PC-3 (cell line): Measurements from ENCODE around the gene TCFL5. TPM values are rescaled to one million over a fixed set of nuclear protein-coding genes. Genes with fewer than 3 reads are reported as not detected.

Experiments
- ATAC-seq: fragments of 200-7000 bp; cut with Tn5 transposase; 2 replicates; pipeline ENCODE4 v1.9.1; 2020; ENCODE audit warnings: mild to moderate bottlenecking, moderate library complexity
- BruUV-seq: library from RNA; stranded (reverse); fragments of 400-500 nt; replicated peaks from 2 replicates; lab custom pipeline; 2021; lab: Mats Ljungman, UMichigan
- CTCF ChIA-PET: fragments of 300-600 bp; sonication (Branson Sonifier 250); formaldehyde crosslinking; loops from one replicate; lab custom pipeline; 2022; ENCODE audit warnings: antibody characterized with exemption; lab: Charles Lee
- POLR2A ChIA-PET: fragments of 300-600 bp; sonication (Branson Sonifier 250); formaldehyde crosslinking; loops from one replicate; lab custom pipeline; 2022; ENCODE audit warnings: antibody characterized with exemption; ENCODE audit not compliant: unreplicated experiment; lab: Charles Lee
- DNase-seq: peaks from one replicate; pipeline ENCODE4 v3.0.0-alpha.2; 2015
- H2AFZ ChIP-seq: fragments of 300-600 bp; sonication (generic); 2 replicates; pipeline ENCODE4 v1.6.0; 2016; ENCODE audit warnings: antibody characterized with exemption, low read length
- H3F3A ChIP-seq: fragments of 300-600 bp; sonication (generic); one replicate; pipeline ENCODE4 v1.6.0; 2017; ENCODE audit warnings: antibody characterized with exemption, low read length, control low read depth, mild to moderate bottlenecking; ENCODE audit not compliant: unreplicated experiment
- H3K27ac ChIP-seq: fragments of 300-600 bp; sonication (generic); 2 replicates; pipeline ENCODE4 v1.5.1; 2016; ENCODE audit warnings: mild to moderate bottlenecking, low read length
- H3K27me3 ChIP-seq: fragments of 300-600 bp; sonication (generic); 2 replicates; pipeline ENCODE4 v1.6.1; 2016; ENCODE audit warnings: low read length, mixed read lengths
- H3K36me3 ChIP-seq: fragments of 300-600 bp; sonication (generic); 2 replicates; pipeline ENCODE4 v1.6.1; 2016; ENCODE audit warnings: low read depth, mixed run types, low read length, mixed read lengths
- H3K4me1 ChIP-seq: fragments of 300-600 bp; sonication (generic); 2 replicates; pipeline ENCODE4 v1.5.1; 2016; ENCODE audit warnings: low read length; ENCODE audit not compliant: insufficient read depth
- H3K4me2 ChIP-seq: fragments of 300-600 bp; sonication (generic); 2 replicates; pipeline ENCODE4 v1.6.0; 2016; ENCODE audit warnings: low read length
- H3K4me3 ChIP-seq: fragments of 300-600 bp; sonication (generic); 2 replicates; pipeline ENCODE4 v1.5.1; 2016; ENCODE audit warnings: mild to moderate bottlenecking, low read length, mixed read lengths
- H3K79me2 ChIP-seq: fragments of 300-600 bp; sonication (generic); 2 replicates; pipeline ENCODE4 v1.6.1; 2017; ENCODE audit warnings: low read length, mixed read lengths
- H3K9ac ChIP-seq: fragments of 300-600 bp; sonication (generic); 2 replicates; pipeline ENCODE4 v1.6.0; 2016; ENCODE audit warnings: mild to moderate bottlenecking, low read length
- H3K9me2 ChIP-seq: fragments of 300-600 bp; sonication (generic); replicated peaks from 2 replicates; pipeline ENCODE4 v1.6.1; 2016; ENCODE audit warnings: mixed run types, low read length, mixed read lengths
- H3K9me3 ChIP-seq: fragments of 300-600 bp; sonication (generic); 2 replicates; pipeline ENCODE4 v1.6.1; 2016; ENCODE audit warnings: low read length, mixed read lengths
- H4K20me1 ChIP-seq: fragments of 300-600 bp; sonication (generic); 2 replicates; pipeline ENCODE4 v1.6.1; 2016; ENCODE audit warnings: low read length, mixed read lengths
- CTCF ChIP-seq: fragments of 300-600 bp; sonication (generic); conservative IDR thresholded peaks from 2 replicates; pipeline ENCODE4 v1.5.1; 2017; ENCODE audit warnings: antibody characterized with exemption, low read depth, mild to moderate bottlenecking, low read length
- EZH2 ChIP-seq: fragments of 300-600 bp; sonication (generic); IDR thresholded peaks from one replicate; pipeline ENCODE4 v1.6.1; 2017; ENCODE audit warnings: antibody characterized with exemption, mild to moderate bottlenecking, low read length; ENCODE audit not compliant: unreplicated experiment
- EZH2phosphoT487 ChIP-seq: fragments of 300-600 bp; sonication (generic); IDR thresholded peaks from 2 replicates; pipeline ENCODE4 v1.6.1; 2018; ENCODE audit warnings: mild to moderate bottlenecking, antibody characterized with exemption, low read length, borderline replicate concordance
- intact Hi-C: fragments of 100-400 bp; cut with micrococcal nuclease; formaldehyde crosslinking; loops from 2 replicates; pipeline ENCODE4 v1.9.0; 2023
- total RNA-seq: library from RNA; depleted of rRNA; stranded (reverse); fragments of >200 nt; gene quantifications from 2 replicates; pipeline ENCODE4 v1.2.3, GENCODE V29; 2014

TCFL5 gene
- total RNA-seq, 1 experiment from 2014 or later = 15.8 TPM

GRCh38 chr20:62834967-62835730, 26.5 kb downstream of the TCFL5 start:
- Histone ChIP-seq H3K36me3 (no peaks in the 10 kb centered on the region), H3K27ac (no peak overlapping the region), H4K20me1 (no peaks in the 10 kb centered on the region), H3K27me3 (no peaks in the 10 kb centered on the region), H3K4me3 (no peak overlapping the region), H3F3A (no peaks in the 10 kb centered on the region), H3K79me2 (no peaks in the 10 kb centered on the region), H2AFZ (no peak overlapping the region), H3K9me2 (no peaks in the 10 kb centered on the region), H3K9me3 (no peaks in the 10 kb centered on the region), H3K4me1 (peaks cover 28% of the 10 kb centered on the region), H3K4me2 (peak overlapping the region; percentile 76; the same call in 1 of the 2 replicates), H3K9ac (no peak overlapping the region)
- ChIA-PET POLR2A (no interaction called here), CTCF (interaction anchor here (0.5 to 0.6 kb wide), 2 partner anchors 10 to 12 kb away, joined by 3 to 11 read pairs; no protein-coding TSS in a partner anchor)
- intact Hi-C loops = no loop called here
- BruUV-seq = no TSS peak
- no peak for TF ChIP-seq EZH2phosphoT487
- no peak for TF ChIP-seq CTCF
- no peak for TF ChIP-seq EZH2
- no peak for DNase-seq
- ATAC-seq = no peak

GRCh38 chr20:62832951-62833391, 28.7 kb downstream of the TCFL5 start:
- DNase-seq (no peak), ATAC-seq (peak; percentile 28)
- H3F3A ChIP-seq = no peaks in the 10 kb centered on the region
- TF ChIP-seq EZH2phosphoT487 (no peak), EZH2 (no peak), CTCF (no peak)
- H3K27ac ChIP-seq = no peak overlapping the region
- no peaks in the 10 kb centered on the region for H3K9me3 ChIP-seq
- H3K9me2 ChIP-seq = no peaks in the 10 kb centered on the region
- peak overlapping the region; percentile 36 for H3K4me3 ChIP-seq
- H4K20me1 ChIP-seq = no peaks in the 10 kb centered on the region
- BruUV-seq = no TSS peak
- peak overlapping the region; percentile 65 for H2AFZ ChIP-seq
- H3K36me3 ChIP-seq = no peaks in the 10 kb centered on the region
- ChIA-PET POLR2A (no interaction called here), CTCF (interaction anchor here (1.8 kb wide), 1 partner anchor 10 kb away, joined by 8 read pairs; no protein-coding TSS in a partner anchor)
- intact Hi-C loops = no loop called here
- H3K4me2 ChIP-seq = peak overlapping the region; percentile 72
- no peak overlapping the region for H3K9ac ChIP-seq
- H3K4me1 ChIP-seq = peaks cover 27% of the 10 kb centered on the region
- H3K79me2 ChIP-seq = no peaks in the 10 kb centered on the region
- no peaks in the 10 kb centered on the region for H3K27me3 ChIP-seq
